Sigmoid colon (tissue), 7 donors: ENCODE measurements around the gene MTMR4. TPM values are rescaled to one million over a fixed set of nuclear protein-coding genes. Genes with fewer than 3 reads are reported as not detected.

Experiments
- DNase-seq: peaks from one replicate; pipeline ENCODE4 v3.0.0-alpha.2; 2019
- H3K27ac ChIP-seq, 4 donors: fragments of 200-600 bp; sonication (generic); one replicate each; pipeline ENCODE4 v1.5.1; 2016 to 2019; ENCODE audit warnings: mild to moderate bottlenecking in 1 of 4
- H3K27me3 ChIP-seq, 3 donors: fragments of 200-600 bp; sonication (generic); one replicate each; pipeline ENCODE4 v1.5.1; 2019; ENCODE audit warnings: mild to moderate bottlenecking in 1 of 3
- H3K36me3 ChIP-seq, 4 donors: fragments of 200-600 bp; sonication (generic); one replicate each; pipeline ENCODE4 v1.5.1; 2016 to 2019
- H3K4me1 ChIP-seq, 4 donors: fragments of 200-600 bp; sonication (generic); one replicate each; pipeline ENCODE4 v1.5.1; 2017 to 2019
- H3K4me3 ChIP-seq, 4 donors: fragments of 200-600 bp; sonication (generic); one replicate each; pipeline ENCODE4 v1.5.1; 2017 to 2019; ENCODE audit warnings: mild to moderate bottlenecking in 2 of 4, moderate library complexity in 1 of 4
- H3K9me3 ChIP-seq, 4 donors: fragments of 200-600 bp in 3 of 4; sonication (generic) in 3 of 4; one replicate each; pipeline versions ENCODE4 v1.5.1 to v1.6.1; 2013 to 2019
- EP300 ChIP-seq, 4 donors: sonication (generic); formaldehyde crosslinking; IDR thresholded peaks; one replicate each; pipeline ENCODE4 v1.6.1; 2017; ENCODE audit warnings: antibody characterized with exemption in 4 of 4
- POLR2A ChIP-seq, 2 donors: fragments of 450-650 bp; IDR thresholded peaks; one replicate each; pipeline ENCODE4 v1.6.1; 2016; ENCODE audit warnings: antibody characterized with exemption in 2 of 2, mild to moderate bottlenecking in 2 of 2, moderate library complexity in 2 of 2
- POLR2AphosphoS5 ChIP-seq, 4 donors: sonication (generic); formaldehyde crosslinking; IDR thresholded peaks; one replicate each; pipeline ENCODE4 v1.6.1; 2017; ENCODE audit warnings: antibody characterized with exemption in 4 of 4
- WGBS, 2 donors: extraction: QIAGEN DNeasy Blood & Tissue Kit; methylation state at CpG; one replicate each; pipeline ENCODE4 v1.1.7; 2013; 5-methylcytosine and 5-hydroxymethylcytosine counted together
- intact Hi-C: fragments of 100-400 bp; cut with DNase I; formaldehyde crosslinking; loops from one replicate; pipeline ENCODE4 v1.15.1; 2023
- polyA plus RNA-seq, 3 donors: library from polyadenylated mRNA; stranded (reverse); fragments of 200-250 nt; gene quantifications; one replicate each; pipeline ENCODE4 v1.2.3, GENCODE V29; 2013
- total RNA-seq, 4 donors: library from RNA; depleted of rRNA; stranded (reverse); fragments of >200 nt; gene quantifications; one replicate each; pipeline ENCODE4 v1.1.0, GENCODE V29; 2016
- TF ChIP-seq, protein P1 (sequence below), 4 experiments: fragments of 450-650 bp in 3 of 4; fragments of 200-600 bp in 1 of 4; IDR thresholded peaks; one replicate each; pipeline ENCODE4 v1.5.1; 2016 to 2019; ENCODE audit warnings: antibody characterized with exemption in 4 of 4, mild to moderate bottlenecking in 3 of 4, moderate library complexity in 2 of 4
- donor health status: healthy with polysubstance abuse.
- donor health status: Bipolar disorder and iron deficiency.
- donor health status: healthy.

MTMR4 gene
- total and polyA plus RNA-seq, 7 donors = 6.0 to 28.5 (median 22.6) TPM

DNA sequence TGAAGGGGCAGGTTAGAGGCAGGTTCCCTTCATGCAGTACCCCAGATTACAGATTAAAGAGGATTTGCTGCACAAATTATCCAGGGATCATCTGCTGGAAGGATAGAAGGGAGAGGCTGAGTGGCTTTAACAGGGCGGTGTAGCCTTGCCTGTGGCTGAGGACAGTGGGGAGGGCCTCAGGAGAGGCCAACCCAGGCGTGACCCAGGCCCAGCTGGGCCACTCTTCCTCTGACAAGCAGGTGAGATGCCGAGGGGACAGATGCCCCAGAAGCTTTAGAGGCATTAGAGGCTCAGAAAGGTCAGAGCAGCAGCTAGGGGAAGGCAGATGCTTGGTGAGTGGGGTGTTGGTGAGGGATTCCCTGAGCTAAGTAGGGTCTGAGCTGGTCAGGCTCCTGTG, 18.1 kb upstream of the MTMR4 start:
- Histone ChIP-seq H3K27me3 (peaks cover 0 to 6% (median 0%) of the 10 kb centered on the region in 3 donors), H3K9me3 (no peaks in the 10 kb centered on the region), H3K4me1 (peaks cover 0 to 14% (median 8%) of the 10 kb centered on the region in 4 donors), H3K27ac (no peak overlapping the region), H3K4me3 (peak overlapping the region in 2 of 4 donors; percentile 58 to 61), H3K36me3 (no peaks in the 10 kb centered on the region)
- WGBS, 2 donors = 46 to 63% methylated on average over 3 of the region's 3 CpGs
- no peak for DNase-seq
- TF ChIP-seq, protein P1, sequence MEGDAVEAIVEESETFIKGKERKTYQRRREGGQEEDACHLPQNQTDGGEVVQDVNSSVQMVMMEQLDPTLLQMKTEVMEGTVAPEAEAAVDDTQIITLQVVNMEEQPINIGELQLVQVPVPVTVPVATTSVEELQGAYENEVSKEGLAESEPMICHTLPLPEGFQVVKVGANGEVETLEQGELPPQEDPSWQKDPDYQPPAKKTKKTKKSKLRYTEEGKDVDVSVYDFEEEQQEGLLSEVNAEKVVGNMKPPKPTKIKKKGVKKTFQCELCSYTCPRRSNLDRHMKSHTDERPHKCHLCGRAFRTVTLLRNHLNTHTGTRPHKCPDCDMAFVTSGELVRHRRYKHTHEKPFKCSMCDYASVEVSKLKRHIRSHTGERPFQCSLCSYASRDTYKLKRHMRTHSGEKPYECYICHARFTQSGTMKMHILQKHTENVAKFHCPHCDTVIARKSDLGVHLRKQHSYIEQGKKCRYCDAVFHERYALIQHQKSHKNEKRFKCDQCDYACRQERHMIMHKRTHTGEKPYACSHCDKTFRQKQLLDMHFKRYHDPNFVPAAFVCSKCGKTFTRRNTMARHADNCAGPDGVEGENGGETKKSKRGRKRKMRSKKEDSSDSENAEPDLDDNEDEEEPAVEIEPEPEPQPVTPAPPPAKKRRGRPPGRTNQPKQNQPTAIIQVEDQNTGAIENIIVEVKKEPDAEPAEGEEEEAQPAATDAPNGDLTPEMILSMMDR (IDR thresholded peaks at IDR 0.05) = no peak
- intact Hi-C loops = no loop called here

DNA sequence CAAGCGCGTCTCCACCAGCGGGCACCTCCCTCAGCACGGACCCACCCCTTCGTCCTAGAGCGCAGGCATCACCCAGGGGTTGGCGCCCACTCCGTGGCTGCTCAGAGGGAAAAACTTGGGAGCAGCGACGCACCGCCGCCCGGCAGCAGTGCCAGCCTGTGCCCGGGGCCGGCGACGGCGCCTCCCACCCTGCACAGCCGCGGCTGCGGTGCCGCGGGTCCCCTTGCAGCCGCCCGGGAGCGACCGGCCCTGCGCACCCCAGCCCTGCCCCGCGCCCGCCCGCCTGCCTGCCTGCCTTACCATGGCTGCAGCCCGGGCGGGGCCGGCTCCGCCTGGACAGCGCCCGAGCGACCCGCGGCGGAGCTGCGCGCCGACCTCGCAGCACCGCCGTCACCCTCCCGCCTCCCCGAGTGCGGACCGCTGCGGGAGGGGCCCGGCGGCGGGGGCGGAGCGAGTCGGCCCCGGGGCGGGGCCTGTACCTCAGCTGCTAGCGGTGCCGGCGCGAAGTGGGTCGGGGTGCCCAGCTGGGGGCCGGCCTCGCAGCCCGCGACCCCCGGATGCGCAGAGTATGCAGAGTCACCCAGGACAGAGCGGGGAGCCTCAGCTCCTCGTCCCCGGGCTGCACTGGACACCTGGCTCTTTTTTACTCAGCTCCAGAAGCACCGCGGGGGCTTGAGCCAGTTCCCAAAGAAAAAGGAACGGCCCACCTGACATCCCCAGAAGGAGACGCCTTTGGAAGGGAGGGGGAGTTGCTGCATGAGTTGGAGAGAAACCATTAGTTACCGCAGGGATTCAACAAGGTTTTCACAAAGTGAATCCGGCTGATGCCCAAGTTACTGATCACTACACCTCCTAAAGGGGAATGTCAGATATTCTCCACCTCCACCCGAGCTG, 17.5 kb upstream of the MTMR4 start:
- TF ChIP-seq POLR2AphosphoS5 (IDR thresholded peaks at IDR 0.05) = no peak
- TF ChIP-seq EP300 (IDR thresholded peaks at IDR 0.05) = no peak
- Histone ChIP-seq H3K27me3 (peaks cover 0 to 6% (median 0%) of the 10 kb centered on the region in 3 donors), H3K4me1 (peaks cover 0 to 14% (median 8%) of the 10 kb centered on the region in 4 donors), H3K4me3 (peak overlapping the region; percentile 28 to 61 (median 52)), H3K36me3 (no peaks in the 10 kb centered on the region), H3K27ac (peak overlapping the region; percentile 33 to 62 (median 44)), H3K9me3 (no peaks in the 10 kb centered on the region)
- intact Hi-C loops = no loop called here
- 2% methylated on average over 82 of the region's 82 CpGs for WGBS, 2 donors
- DNase-seq = peak; percentile 70

GRCh38 chr17:58531122-58531521, 16.7 kb upstream of the MTMR4 start:
- Histone ChIP-seq H3K4me3 (peak overlapping the region; percentile 28 to 61 (median 52)), H3K27ac (peak overlapping the region in 3 of 4 donors; percentile 33 to 62 (median 54)), H3K27me3 (peaks cover 0 to under 1% (median 0%) of the 10 kb centered on the region in 3 donors), H3K4me1 (peaks cover 0 to 14% (median 8%) of the 10 kb centered on the region in 4 donors), H3K36me3 (no peaks in the 10 kb centered on the region), H3K9me3 (no peaks in the 10 kb centered on the region)
- TF ChIP-seq, protein P1 (IDR thresholded peaks at IDR 0.05) = no peak
- TF ChIP-seq POLR2AphosphoS5 (IDR thresholded peaks at IDR 0.05) (no peak), POLR2A (IDR thresholded peaks at IDR 0.05) (no peak), EP300 (IDR thresholded peaks at IDR 0.05) (no peak)
- intact Hi-C loops = no loop called here
- 39 to 58% methylated on average over 3 of the region's 3 CpGs for WGBS, 2 donors
- DNase-seq = no peak

DNA sequence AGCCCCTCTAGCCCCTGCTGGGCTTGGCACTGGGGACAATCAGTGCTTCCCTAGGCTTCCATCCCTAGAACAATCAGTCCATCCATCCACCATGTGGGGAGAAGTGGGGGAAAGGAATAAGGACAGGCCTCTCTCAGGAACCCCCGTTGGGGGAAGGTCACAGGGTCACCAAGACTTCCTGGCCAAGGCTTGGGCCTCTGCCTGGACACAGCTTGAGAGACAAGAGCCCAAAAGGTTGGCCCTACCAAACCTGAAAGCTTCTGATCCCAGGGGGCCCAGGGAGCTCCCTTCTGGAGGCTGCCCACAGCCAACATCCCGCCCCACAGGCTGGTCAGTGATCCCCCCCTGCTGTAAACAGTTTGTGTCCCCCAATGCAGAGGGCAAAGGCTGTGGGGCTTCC, 16.2 kb upstream of the MTMR4 start:
- TF ChIP-seq, protein P1 (IDR thresholded peaks at IDR 0.05) = no peak
- TF ChIP-seq POLR2A (IDR thresholded peaks at IDR 0.05) (no peak), POLR2AphosphoS5 (IDR thresholded peaks at IDR 0.05) (no peak), EP300 (IDR thresholded peaks at IDR 0.05) (no peak)
- H3K4me3 ChIP-seq = peak overlapping the region in 1 of 4 donors; percentile 61
- no peaks in the 10 kb centered on the region for H3K27me3 ChIP-seq
- no peak overlapping the region for H3K27ac ChIP-seq
- no peak for DNase-seq
- intact Hi-C loops = no loop called here
- 69 to 73% methylated on average over 2 of the region's 2 CpGs for WGBS, 2 donors
- H3K9me3 ChIP-seq = no peaks in the 10 kb centered on the region
- H3K4me1 ChIP-seq = peaks cover 0 to 14% (median 8%) of the 10 kb centered on the region in 4 donors
- no peaks in the 10 kb centered on the region for H3K36me3 ChIP-seq

DNA sequence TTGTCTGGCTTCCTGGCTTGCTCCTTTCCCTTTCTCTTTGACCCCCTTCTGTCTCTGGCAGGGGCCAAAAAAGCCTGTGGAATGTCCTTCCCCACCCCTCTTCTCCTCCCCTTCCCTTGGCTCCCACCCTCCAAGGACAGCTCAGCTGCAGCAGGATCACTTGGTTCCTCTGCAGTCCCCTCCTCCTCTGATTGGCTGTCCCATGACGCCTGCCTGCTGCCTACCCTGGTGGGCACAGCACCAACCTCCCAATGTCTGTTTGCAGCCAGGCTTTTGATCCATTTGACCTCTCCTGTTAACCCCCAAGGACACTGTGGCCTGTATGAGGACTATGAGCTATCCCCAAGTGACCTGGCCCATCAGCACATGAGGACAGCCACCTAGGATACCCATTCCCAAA, 14.8 kb upstream of the MTMR4 start:
- 56 to 80% methylated on average over 1 of the region's 1 CpG for WGBS, 2 donors
- no peak overlapping the region for H3K27ac ChIP-seq
- H3K4me1 ChIP-seq = peaks cover 0 to 14% (median 8%) of the 10 kb centered on the region in 4 donors
- no peak for DNase-seq
- intact Hi-C loops = no loop called here
- H3K4me3 ChIP-seq = no peak overlapping the region
- TF ChIP-seq POLR2A (IDR thresholded peaks at IDR 0.05) (no peak), EP300 (IDR thresholded peaks at IDR 0.05) (no peak), POLR2AphosphoS5 (IDR thresholded peaks at IDR 0.05) (no peak)
- TF ChIP-seq, protein P1 (IDR thresholded peaks at IDR 0.05) = no peak
- H3K9me3 ChIP-seq = no peaks in the 10 kb centered on the region
- H3K36me3 ChIP-seq = no peaks in the 10 kb centered on the region
- H3K27me3 ChIP-seq = no peaks in the 10 kb centered on the region
